HepG2 (cell line): ENCODE measurements around the gene AHRR.

ENCODE experiments used
- BRCA1 ChIP-seq: sonication (generic); formaldehyde crosslinking; IDR thresholded peaks from 2 replicates; pipeline ENCODE4 v1.4.0; 2020; ENCODE audit warnings: missing genetic modification reagents
- CTCF ChIP-seq: sonication (generic); formaldehyde crosslinking; IDR thresholded peaks from 2 replicates; pipeline ENCODE4 v1.5.0; 2020; ENCODE audit warnings: mild to moderate bottlenecking, missing genetic modification reagents, moderate library complexity
- HCFC1 ChIP-seq: fragments of 150-350 bp; IDR thresholded peaks from 2 replicates; pipeline ENCODE4 v1.6.1; 2014; ENCODE audit warnings: low read depth, low read length
- HIVEP1 ChIP-seq: sonication (generic); formaldehyde crosslinking; IDR thresholded peaks from 2 replicates; pipeline ENCODE4 v1.4.0; 2020; ENCODE audit warnings: mild to moderate bottlenecking, missing genetic modification reagents
- IRF1 ChIP-seq: sonication (generic); formaldehyde crosslinking; IDR thresholded peaks from 2 replicates; pipeline ENCODE4 v1.4.0; 2020; ENCODE audit warnings: low read depth, mild to moderate bottlenecking, missing genetic modification reagents
- KAT7 ChIP-seq: IDR thresholded peaks from 2 replicates; pipeline ENCODE4 v1.6.1; 2018; ENCODE audit warnings: borderline replicate concordance, missing compliant biosample characterization
- MAX ChIP-seq: IDR thresholded peaks from 2 replicates; pipeline ENCODE4 v1.6.1; 2012; ENCODE audit warnings: inconsistent platforms
- PBX3 ChIP-seq: sonication (generic); formaldehyde crosslinking; IDR thresholded peaks from 2 replicates; pipeline ENCODE4 v1.8.1; 2023; ENCODE audit warnings: missing genetic modification reagents, inconsistent platforms, borderline replicate concordance
- POLR2A ChIP-seq, 2 experiments: IDR thresholded peaks; 2 replicates each; pipeline ENCODE4 v1.6.1; 2011; ENCODE audit warnings: low read depth in 2 of 2, low read length in 2 of 2, mild to moderate bottlenecking in 1 of 2, moderate library complexity in 1 of 2; ENCODE audit not compliant: insufficient read depth in 1 of 2
- REST ChIP-seq, 2 experiments: IDR thresholded peaks; 2 replicates each; pipeline ENCODE4 v1.6.1; 2011 to 2012; ENCODE audit warnings: low read length in 2 of 2, borderline replicate concordance in 1 of 2, low read depth in 1 of 2, mild to moderate bottlenecking in 1 of 2, moderate library complexity in 1 of 2
- SKIL ChIP-seq: sonication (generic); formaldehyde crosslinking; IDR thresholded peaks from 2 replicates; pipeline ENCODE4 v1.8.0; 2022; ENCODE audit warnings: missing genetic modification reagents, mild to moderate bottlenecking, moderate library complexity, borderline replicate concordance
- ZBTB26 ChIP-seq: IDR thresholded peaks from 2 replicates; pipeline ENCODE4 v1.6.1; 2016; ENCODE audit warnings: missing compliant biosample characterization, missing genetic modification reagents, borderline replicate concordance
- ZFP36 ChIP-seq: fragments of 150-350 bp; IDR thresholded peaks from 2 replicates; pipeline ENCODE4 v1.6.1; 2018; ENCODE audit warnings: borderline replicate concordance, low read length, low read depth; ENCODE audit not compliant: partially characterized antibody

GRCh38 chr5:468401-468800 lies 146.9 kb downstream of the AHRR start:
- TF ChIP-seq IRF1 (no peak), CTCF (CRISPR knock-in tag) (no peak), BRCA1 (CRISPR knock-in tag) (no peak), HIVEP1 (CRISPR knock-in tag) (no peak), ZFP36 (no peak), PBX3 (CRISPR knock-in tag) (no peak), SKIL (CRISPR knock-in tag) (no peak), KAT7 (CRISPR knock-in tag) (no peak), POLR2A (IDR thresholded peaks at IDR 0.05; ENCODE audit: insufficient read depth in 1 of 2, low read depth in 2 of 2, low read length in 2 of 2) (no peak), HCFC1 (no peak), ZBTB26 (CRISPR knock-in tag) (no peak), MAX (no peak), REST (IDR thresholded peaks at IDR 0.05; ENCODE audit: borderline replicate concordance in 1 of 2, low read depth in 1 of 2, low read length in 2 of 2) (no peak)
